Mucosa of descending colon (tissue), 3 donors: ENCODE measurements around the gene VPS8. TPM values are rescaled to one million over a fixed set of nuclear protein-coding genes. Genes with fewer than 3 reads are reported as not detected.

ENCODE experiments used
- ATAC-seq: fragments of 200-7000 bp; cut with Tn5 transposase; one replicate; pipeline ENCODE4 v1.9.1; 2020; ENCODE audit warnings: mild to moderate bottlenecking, moderate library complexity
- DNase-seq, 3 donors: peaks; one replicate each; pipeline ENCODE4 v3.0.0-alpha.2; 2020
- H3K36me3 ChIP-seq: fragments of 200-600 bp; one replicate; pipeline ENCODE4 v1.8.0; 2021; ENCODE audit warnings: low read depth, mild to moderate bottlenecking
- H3K4me1 ChIP-seq: fragments of 200-600 bp; one replicate; pipeline ENCODE4 v1.8.0; 2021; ENCODE audit warnings: low read depth, mild to moderate bottlenecking
- H3K4me3 ChIP-seq: fragments of 200-600 bp; one replicate; pipeline ENCODE4 v1.8.0; 2021; ENCODE audit warnings: mild to moderate bottlenecking
- H3K9me3 ChIP-seq: fragments of 200-600 bp; one replicate; pipeline ENCODE4 v1.8.0; 2021; ENCODE audit warnings: mild to moderate bottlenecking
- intact Hi-C, 2 donors: fragments of 100-400 bp; cut with DNase I in 1 of 2; cut with micrococcal nuclease in 1 of 2; formaldehyde crosslinking; loops; one replicate each; pipeline versions ENCODE4 v1.11.0 to v1.11.1; 2022; cut with DNase I, micrococcal nuclease
- total RNA-seq, 3 donors: library from RNA; stranded (reverse); fragmentation: NEBNext Ultra II Directional in 2 of 3; extraction: Animal tissue kit (Norgen Biotek cat#: 25700) in 2 of 3; gene quantifications; one replicate each; pipeline versions ENCODE4 v1.2.1 to v1.2.4, GENCODE V29; 2021 to 2023
- TF ChIP-seq, protein P1 (sequence below): fragments of 200-600 bp; IDR thresholded peaks from one replicate; pipeline ENCODE4 v1.8.0; 2022; ENCODE audit warnings: antibody characterized with exemption, mild to moderate bottlenecking
- donor health status: DM: no; HTN: no; CAD: no; lungs with moderate emphysema.
- donor health status: DM: no; HTN: no; CAD: no.
- donor health status: DM: no; HTN: yes; CAD: no.

VPS8 gene
- total RNA-seq, 3 donors from 2014 or later = 57.6 to 92.6 (median 74.7) TPM

DNA sequence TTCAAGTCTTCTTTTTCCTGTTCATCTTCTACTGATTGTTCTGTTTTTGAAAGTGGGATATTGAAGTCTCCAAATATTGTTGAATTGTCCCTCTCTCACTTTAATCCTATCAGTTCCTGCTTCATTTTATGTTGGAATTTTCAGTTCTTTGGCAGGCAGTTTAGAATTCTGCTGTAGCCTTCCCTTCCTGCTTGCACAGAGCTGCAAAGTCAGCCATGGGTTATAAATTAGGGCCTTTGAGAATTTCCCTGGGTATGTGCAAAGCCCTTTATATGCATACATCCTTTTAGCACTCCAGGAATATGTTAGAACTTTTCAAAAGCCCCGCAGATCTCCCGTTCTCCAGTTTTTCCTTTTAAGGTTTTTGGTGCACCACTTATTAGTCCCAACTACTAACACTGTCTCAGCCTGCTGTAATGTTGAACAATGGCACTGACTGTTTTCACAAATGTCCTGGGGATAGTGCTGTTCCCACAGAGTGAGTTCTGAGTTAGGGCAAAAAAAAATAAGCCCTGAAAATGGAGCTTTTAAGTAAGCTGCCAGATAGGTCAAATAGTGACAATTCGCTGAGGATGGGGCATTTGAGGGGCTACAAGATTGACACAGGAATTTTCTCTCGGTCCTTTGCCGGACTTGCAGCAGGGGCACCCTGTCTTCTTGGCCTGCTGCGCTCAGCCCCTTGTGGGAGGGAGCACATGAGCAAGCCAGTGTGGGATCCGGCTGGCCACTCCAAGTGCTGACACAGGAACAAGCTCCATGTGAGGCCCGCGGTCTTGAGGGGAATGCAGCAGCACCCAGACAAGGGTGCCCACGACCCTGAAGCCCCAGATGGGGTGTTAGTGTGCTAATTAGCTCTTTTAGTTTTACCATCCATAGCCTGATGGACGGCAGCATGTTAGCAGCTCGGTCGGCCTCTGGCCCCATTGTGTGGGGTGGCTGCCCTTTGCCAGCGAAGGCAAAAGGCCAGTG, 96.0 kb downstream of the VPS8 start:
- TF ChIP-seq, protein P1, sequence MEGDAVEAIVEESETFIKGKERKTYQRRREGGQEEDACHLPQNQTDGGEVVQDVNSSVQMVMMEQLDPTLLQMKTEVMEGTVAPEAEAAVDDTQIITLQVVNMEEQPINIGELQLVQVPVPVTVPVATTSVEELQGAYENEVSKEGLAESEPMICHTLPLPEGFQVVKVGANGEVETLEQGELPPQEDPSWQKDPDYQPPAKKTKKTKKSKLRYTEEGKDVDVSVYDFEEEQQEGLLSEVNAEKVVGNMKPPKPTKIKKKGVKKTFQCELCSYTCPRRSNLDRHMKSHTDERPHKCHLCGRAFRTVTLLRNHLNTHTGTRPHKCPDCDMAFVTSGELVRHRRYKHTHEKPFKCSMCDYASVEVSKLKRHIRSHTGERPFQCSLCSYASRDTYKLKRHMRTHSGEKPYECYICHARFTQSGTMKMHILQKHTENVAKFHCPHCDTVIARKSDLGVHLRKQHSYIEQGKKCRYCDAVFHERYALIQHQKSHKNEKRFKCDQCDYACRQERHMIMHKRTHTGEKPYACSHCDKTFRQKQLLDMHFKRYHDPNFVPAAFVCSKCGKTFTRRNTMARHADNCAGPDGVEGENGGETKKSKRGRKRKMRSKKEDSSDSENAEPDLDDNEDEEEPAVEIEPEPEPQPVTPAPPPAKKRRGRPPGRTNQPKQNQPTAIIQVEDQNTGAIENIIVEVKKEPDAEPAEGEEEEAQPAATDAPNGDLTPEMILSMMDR = no peak
- Histone ChIP-seq H3K4me1 (peaks cover 17% of the 10 kb centered on the region), H3K36me3 (no peaks in the 10 kb centered on the region), H3K4me3 (no peak overlapping the region), H3K9me3 (no peaks in the 10 kb centered on the region)
- DNase-seq = no peak
- no peak for ATAC-seq
- intact Hi-C loops = no loop called here

DNA sequence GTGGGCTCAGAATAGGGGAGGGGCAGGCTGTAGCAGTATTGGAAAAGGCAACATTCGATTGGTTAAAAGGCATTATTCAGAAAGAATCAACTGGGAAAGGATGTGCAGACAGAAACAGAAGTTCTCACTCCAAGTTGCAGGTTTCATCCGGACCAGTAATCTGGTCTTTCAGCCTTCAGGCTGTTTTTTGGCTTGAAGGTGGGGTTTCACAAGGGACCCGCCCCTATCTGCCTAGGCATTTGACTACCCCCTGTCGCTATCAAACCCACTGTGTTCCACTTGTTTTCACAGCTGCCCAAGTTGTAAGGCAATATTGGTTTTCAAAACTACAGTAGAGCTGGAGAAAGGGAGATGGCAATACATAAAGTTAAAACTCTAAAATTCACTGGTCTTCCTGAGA, 96.9 kb downstream of the VPS8 start:
- ATAC-seq (no peak), DNase-seq (no peak)
- H3K36me3 ChIP-seq = no peaks in the 10 kb centered on the region
- TF ChIP-seq, protein P1 = no peak
- intact Hi-C loops = no loop called here
- H3K9me3 ChIP-seq = no peaks in the 10 kb centered on the region
- no peak overlapping the region for H3K4me3 ChIP-seq
- H3K4me1 ChIP-seq = peaks cover 17% of the 10 kb centered on the region

DNA sequence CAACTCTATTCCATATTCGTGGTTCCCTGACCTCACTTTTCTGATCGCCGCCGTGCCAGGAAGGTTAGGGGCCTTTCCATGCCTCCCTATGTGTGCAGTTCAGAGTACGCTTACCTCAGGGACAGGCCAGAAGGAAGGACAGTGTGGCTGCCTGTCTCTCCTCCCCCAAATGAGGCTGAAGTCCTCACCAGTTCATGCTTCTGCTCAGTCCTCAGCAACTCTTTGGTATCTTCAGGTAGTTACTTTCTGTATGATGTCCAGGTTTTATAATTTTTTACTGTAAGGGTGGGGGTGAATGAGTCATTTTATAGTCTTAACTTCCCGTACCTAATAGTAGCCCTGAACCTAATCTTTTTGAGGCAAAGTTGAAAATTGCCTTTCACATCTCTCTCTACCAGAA, 98.7 kb downstream of the VPS8 start:
- Histone ChIP-seq H3K4me1 (peaks cover 17% of the 10 kb centered on the region), H3K36me3 (no peaks in the 10 kb centered on the region), H3K9me3 (no peaks in the 10 kb centered on the region), H3K4me3 (no peak overlapping the region)
- DNase-seq (peak in 2 of 3 donors; percentile 24 to 33), ATAC-seq (peak; percentile 98)
- intact Hi-C loops = no loop called here
- TF ChIP-seq, protein P1 = no peak

DNA sequence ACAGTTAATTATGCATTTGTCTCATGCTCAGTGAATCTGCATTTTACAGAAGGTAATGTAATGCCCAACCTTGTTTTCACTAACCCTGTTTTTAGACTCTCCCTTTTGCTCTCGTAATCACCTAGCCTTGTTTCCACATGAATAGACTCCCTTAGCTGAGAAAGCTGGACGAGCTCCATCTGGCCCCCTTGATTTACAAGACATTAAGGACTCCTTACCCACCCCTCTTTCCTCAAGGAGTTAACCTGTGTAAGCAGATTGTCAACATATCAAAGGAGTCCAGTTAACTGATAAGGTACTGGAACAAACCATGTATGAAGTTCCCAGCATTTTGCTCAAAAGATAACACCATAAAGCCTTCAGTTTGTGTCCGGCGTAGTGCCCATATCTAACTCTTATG, 99.6 kb downstream of the VPS8 start:
- peaks cover 17% of the 10 kb centered on the region for H3K4me1 ChIP-seq
- DNase-seq = no peak
- H3K9me3 ChIP-seq = no peaks in the 10 kb centered on the region
- H3K4me3 ChIP-seq = no peak overlapping the region
- H3K36me3 ChIP-seq = no peaks in the 10 kb centered on the region
- TF ChIP-seq, protein P1 = no peak
- intact Hi-C loops = no loop called here
- no peak for ATAC-seq

DNA sequence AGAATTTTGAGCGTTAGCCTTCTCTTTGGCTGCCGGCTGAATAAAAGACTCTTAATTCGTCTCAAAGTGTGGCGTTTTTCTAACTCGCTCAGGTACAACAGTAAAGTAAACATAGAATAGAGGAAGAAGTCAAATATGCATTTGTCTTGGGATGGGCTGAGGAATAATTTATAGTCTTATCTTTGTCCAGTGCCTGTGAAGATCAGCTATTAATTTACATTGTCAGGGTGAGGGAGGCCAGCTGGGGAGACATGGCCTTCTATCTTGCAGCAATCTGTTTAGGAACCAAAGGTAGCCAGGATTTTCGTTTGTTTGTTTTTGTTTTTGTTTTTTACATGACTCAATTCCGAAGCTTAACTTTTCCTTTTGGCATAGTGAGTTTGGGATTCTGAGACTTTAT, 100.2 kb downstream of the VPS8 start:
- DNase-seq (no peak), ATAC-seq (no peak)
- Histone ChIP-seq H3K36me3 (no peaks in the 10 kb centered on the region), H3K4me1 (peaks cover 17% of the 10 kb centered on the region), H3K4me3 (no peak overlapping the region), H3K9me3 (no peaks in the 10 kb centered on the region)
- intact Hi-C loops = no loop called here
- TF ChIP-seq, protein P1 = no peak
